A204.1 (cell line): ENCODE measurements around the gene LAMB3.

Experiments used
- FAIRE-seq: peaks from 2 replicates; lab custom pipeline; 2012; peaks lifted over from hg19 to GRCh38; lab: Jason Lieb, UNC

Gene LAMB3

GRCh38 chr1:209594440-209594839 lies 57.8 kb downstream of the LAMB3 start:
- FAIRE-seq, result no peak

DNA sequence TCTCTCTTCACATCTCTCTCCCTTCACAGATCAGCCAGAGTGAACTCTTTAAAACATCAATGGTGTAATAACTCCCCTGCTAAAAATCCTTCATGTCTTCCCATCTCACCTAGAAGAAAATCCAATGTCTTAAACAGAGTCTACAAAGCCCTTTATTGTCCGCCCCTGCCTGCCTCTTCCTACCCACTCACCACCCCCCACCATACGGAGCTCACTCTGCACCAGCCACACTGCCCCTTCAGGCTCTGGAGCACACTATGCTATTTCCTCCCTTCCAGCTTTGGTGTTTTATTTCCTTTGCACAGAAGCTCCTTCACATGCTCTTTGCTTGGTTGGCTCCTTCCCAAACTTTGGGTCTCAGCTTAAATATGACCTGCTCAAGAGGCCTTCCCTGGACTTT lies 58.5 kb downstream of the LAMB3 start:
- no peak for FAIRE-seq

DNA sequence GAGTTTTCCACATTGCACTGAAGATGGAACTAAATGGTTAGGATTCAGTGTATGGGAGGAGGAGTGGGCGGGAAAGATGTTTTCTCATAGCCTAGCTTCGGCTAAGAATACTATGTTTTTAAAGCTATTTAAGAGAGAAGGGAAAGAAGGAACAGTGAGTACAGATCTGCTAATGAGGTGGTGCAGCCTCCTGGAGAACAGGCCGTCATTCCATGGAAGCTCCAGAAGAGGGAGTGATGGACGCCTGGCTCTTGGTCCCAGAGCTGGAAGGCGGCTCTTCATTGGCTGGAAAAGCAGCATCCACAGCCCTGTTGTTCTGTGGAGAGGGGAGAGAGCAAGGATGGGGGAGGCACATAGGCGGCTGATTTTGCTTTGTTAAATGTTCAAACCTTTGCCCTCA lies 61.8 kb downstream of the LAMB3 start:
- no peak for FAIRE-seq

DNA sequence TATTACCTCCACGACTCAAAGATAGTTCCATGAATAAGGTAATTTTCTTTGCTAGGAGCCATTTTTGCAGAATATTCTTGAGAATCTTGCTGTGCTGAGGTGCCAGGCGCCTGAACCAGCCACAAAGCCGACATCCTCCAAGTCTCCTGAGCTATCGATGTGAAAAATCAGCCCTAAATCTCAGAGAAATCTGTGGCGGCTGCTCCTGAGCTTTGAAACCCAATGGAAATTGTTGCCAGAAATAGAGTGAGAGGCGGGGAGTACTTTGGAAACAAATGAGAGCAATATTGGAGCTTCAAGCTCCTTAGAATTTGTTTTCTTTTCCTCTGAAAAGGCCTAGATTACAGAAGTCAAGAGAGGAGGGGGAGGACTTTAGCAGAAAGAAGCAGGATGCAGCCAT lies 62.4 kb downstream of the LAMB3 start:
- no peak for FAIRE-seq

DNA sequence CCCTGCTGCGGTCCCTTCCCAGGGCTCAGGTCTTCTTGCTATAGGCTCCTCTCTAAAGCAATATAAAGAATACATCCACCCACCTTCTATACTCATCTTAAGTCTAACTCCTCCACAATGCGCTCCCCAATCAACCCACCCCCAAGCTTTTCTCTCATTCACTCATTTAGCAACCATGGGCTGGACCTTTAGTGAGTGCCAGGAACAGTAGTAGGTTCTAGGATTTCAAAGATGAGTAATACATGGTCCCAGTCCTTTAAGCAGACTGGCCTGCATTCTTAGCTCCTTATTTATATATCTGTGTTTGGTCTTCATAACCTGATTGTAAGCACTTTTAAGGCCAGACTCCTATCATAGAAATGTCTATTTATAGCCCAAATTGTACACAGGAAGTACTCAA lies 62.8 kb downstream of the LAMB3 start:
- FAIRE-seq, result no peak

DNA sequence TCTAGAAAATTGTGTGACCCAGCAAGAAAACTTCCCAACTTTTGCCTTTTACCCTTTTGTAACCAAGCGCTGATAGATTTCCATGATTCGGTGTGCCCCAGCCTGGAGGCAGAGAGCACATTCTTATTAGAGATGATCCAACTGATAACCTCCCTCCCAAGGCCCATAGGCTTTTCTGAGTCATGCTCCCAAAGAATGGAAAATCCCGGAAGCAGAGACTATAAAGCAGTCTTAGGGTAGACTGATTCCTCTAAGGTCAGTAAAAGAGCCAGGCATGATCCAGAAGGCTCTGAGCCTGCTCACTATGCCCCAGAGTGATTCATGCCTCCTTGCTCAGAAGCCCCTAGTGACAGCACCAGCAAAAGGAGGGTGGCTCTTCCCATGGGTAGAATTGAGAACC lies 64.4 kb downstream of the LAMB3 start:
- no peak for FAIRE-seq

DNA sequence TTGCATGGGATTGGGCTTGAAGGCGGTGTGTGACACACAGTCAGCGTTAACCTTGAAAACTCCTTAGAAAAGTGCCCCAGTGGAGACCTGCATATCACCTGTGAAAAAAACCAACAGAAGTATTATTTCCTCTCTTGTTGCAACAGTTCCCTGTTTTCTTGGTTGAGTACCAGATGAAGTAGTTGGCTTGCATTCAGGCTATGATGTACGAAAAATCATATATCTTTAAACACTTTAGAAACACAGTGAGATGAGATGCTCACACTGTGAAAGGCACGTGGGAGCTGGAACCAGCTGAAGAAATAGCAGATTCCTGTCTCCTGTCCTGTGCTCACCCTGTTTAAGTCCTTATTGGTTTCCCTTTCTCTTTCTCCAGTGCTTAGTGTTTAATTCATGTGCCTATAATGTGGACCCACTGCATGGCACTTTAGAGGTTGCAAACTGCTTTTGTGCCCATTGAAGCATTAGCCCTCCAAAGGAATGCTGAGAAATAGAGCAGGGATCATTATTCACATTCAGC lies 65.9 kb downstream of the LAMB3 start:
- FAIRE-seq, result no peak

DNA sequence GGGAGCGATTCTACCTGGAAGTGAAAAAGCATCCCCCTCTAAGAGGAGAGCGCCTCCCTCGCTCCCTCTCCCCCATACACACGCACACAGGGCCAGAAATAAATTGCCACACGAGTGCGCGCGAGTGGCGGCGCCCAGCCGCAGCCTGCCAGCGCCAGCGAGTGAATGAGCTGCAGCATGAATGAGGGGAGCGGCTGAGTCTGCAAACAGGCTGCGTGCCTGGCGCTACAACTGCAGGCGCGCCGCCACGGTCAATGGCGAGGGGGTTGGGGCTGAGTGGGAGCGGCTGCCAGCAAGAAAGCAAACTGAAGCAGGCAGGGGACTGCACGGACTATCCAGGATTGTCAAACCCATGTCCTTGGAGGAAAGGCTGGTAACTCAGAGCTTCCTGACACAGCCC lies 66.6 kb downstream of the LAMB3 start:
- FAIRE-seq, result no peak

GRCh38 chr1:209585197-209585596 lies 67.0 kb downstream of the LAMB3 start:
- no peak for FAIRE-seq

DNA sequence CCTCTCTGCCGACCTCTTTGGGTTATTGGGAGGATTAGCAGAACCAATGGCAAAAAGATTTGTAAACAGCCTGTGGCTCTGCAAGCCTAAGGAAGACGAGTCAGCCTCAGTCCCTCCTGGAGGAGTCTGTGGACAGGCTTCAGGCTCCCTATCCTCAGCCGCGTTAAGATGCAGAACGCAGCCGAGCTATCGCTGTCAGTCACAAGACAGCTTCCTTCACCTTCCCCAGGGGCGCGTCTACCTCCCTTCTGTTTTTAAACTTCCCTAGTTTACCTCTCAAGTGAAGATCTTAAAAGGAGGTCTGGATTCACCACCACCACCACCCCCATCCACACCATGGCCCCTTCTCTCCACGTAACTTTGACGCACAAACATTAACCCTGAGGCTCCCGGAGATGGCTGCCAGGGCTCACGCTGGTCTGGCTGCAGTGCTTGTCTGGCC lies 68.0 kb downstream of the LAMB3 start:
- FAIRE-seq, result no peak

DNA sequence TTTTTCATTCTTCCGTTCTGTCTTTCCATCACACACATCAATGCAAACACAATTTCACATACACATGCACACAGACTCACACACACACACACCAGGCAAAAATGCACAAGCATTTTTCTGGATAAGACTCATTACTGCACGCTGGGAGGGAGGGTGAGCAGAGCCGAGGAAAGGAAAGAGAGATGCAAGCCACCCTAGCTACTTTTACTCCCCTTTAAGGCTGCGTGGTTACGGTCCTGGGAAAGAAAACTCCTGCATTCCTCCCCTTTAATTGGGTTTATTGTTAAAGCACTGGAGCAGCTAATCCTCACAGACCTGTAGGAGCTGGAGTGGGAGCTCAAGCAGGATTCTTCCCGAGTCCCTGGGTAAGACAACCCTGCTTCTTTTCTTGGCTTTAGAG lies 68.8 kb downstream of the LAMB3 start, which contains the start of gene CAMK1G:
Gene CAMK1G (plus strand): TSS at position 307 of the 400 bp plus-strand sequence. CDS start 11,270 bp downstream, outside the sequence.
- no peak for FAIRE-seq

DNA sequence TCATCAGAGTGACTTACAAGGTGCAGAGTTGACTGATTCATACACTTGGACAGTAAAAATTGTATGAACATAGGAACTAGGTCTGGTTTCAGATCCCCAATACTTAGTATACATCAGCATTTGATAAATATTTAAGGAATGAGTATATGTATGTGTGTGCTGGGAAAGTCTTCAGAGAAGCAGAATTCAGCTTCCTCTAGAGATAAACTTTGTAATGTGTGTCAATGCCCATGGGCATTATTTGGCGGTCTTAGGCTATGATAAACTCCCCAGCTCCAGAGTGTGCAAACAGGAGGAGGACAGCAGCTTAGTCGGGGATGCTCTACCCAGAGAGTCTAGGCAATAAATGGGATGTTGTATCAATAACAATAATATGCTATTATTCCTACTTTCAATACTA lies 71.6 kb downstream of the LAMB3 start:
- FAIRE-seq, result no peak

DNA sequence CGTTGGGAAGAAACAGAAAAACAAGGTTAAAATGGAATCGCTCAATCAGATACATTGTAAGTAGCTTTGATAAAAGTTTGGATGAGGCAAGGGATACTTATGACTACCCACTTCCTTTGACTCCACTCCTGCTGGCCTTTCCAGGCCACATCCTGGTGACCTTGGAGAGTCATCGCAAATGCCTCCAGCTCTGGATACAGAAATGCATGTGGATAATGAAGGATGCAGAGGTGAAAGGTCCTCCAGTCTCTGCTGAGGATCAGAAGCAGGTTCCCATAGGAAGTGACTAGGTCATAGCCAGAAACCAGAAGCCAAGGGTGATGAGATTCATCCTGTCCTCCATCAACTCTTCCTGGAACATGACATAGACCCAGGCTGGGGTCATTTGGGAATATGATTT lies 74.9 kb downstream of the LAMB3 start:
- FAIRE-seq, result no peak

DNA sequence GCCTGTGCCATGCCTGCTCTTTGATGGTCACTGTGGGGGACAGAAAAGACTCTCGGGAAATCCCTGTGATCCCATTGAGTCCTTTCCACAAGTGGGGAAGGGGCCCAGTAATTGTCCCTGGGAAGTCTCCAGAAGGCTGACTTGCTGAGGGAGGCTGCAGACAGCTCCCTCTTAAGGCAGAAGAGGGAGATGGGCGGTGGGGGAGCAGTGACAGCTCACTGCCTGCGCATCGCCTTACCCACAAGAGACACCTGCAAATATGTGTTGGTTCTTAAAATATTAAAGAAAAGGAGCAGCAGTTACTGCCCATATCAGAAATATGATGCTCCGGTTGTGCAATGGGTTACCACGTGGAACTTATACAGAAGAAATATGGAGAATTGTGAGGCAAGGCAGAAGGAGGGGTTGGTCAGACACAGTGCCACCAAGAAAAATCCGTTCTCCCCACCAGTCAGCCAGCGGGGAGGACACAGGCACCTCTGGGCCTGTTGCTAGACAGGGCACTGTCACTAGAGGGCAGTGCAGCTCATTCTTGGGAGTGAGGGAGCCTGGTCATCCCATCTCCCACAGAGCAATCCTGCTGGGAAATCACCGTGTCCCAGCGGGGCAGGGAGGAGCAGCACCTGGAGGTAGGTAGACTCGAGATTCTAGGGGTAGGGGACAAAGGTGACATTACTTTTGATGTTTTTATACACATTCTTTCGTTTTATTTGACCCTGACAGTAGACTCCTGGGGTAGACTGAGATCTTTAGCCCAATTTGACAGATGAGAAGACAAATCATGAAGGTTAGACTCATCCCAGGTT lies 75.6 kb downstream of the LAMB3 start:
- FAIRE-seq, result no peak

DNA sequence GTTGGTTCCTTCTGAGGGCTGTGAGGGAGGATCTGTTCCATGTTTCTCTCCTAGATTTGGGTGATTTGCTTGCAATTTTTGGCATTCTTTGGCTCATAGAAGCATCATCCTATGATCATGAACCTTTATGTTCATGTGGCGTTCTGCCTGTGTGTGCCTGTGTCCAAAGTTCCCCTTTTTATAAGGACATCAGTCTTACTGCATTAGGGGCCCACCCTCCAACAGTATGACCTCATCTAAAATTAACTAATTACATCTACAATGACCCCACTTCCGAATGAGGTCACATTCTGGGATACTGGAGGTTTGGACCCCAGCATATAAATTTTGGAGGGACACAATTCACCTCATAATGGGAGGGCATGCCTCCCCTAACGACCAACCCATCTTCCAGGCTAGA lies 81.5 kb downstream of the LAMB3 start:
- no peak for FAIRE-seq

- peak; percentile 94 for FAIRE-seq
Observed at GRCh38 chr1:209569455-209570207, 82.6 kb downstream of the LAMB3 start.

DNA sequence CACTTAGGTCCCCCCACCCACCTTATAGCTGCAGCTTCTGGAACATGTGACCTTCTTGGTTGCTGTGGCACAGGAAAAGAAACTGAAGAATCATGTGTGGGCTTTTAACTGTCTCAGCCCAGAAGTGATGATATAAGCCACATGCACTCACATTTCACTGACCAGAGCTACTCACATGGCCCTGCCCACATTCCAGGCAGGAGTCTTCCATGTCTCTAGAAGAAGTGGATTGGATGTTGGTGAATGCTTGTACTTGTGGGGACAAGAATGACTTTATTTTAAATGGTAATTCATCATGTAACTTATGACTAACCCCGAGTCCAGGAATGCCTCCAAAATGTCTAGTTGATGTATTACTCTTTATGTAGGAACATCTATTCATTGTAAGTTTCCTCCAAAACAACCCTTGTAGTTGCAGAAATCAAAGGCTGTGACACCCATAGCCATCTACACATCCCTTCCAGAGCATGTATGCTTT lies 84.5 kb downstream of the LAMB3 start:
- no peak for FAIRE-seq

DNA sequence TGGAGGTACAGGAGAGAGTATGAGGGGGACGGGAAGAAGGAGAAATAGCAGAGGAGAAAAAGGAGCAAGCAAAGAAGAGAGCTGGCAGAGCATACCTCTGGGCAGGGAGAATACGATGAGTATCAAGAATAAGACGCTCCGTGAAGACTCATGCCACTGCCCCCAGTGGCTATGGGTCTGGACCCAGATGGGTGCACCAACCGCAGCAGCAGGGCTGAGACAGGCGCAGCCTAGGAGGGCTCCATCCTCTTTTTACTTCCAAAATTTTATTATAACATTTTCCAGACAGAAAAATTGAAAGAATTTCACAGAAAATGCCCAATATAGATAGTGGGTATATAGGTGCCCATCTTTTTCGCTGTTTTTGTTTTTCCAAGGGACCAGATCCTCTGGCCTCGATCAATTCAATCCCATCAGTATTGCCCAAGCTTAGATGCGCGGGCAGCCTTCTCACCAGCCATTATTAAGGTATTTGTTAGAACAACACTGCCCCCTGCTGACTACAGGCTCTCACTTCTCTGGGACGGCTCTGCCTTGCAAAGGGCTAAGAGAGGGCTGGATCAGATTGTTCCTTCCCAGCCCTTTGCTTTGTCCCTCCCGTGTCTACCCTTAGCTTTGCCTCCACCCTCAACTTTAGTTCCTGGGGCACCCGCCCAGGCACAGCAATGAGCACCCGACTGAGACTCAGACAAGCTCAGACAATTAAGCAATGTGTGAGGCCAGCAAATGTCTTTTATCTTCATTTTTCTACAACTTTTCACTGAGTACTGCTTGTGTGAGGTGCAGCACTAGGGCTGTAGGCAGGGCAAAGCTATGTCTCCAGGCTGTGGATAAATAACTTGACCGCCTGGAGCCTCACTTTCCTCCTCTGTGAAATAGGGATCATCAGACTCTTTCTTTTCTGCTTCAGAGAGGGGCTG lies 86.2 kb downstream of the LAMB3 start:
- FAIRE-seq, result peak; percentile 88
